ENCODE data around the gene SLC25A42. TPM values are rescaled to one million over a fixed set of nuclear protein-coding genes. Genes with fewer than 3 reads are reported as not detected.

The SLC25A42 gene
- total RNA-seq, 1 donor from 2014 or later: 12.7 TPM

- Histone ChIP-seq H3K4me3 (no peak overlapping the region), H3K27me3 (no peaks in the 10 kb centered on the region), H3K27ac (no peak overlapping the region), H3K4me1 (no peaks in the 10 kb centered on the region), H3K9me3 (no peaks in the 10 kb centered on the region), H3K36me3 (peaks cover 9% of the 10 kb centered on the region)
- intact Hi-C loops (cut with DNase I): no loop called here
- peak; percentile 57 for ATAC-seq
- TF ChIP-seq, protein P1, sequence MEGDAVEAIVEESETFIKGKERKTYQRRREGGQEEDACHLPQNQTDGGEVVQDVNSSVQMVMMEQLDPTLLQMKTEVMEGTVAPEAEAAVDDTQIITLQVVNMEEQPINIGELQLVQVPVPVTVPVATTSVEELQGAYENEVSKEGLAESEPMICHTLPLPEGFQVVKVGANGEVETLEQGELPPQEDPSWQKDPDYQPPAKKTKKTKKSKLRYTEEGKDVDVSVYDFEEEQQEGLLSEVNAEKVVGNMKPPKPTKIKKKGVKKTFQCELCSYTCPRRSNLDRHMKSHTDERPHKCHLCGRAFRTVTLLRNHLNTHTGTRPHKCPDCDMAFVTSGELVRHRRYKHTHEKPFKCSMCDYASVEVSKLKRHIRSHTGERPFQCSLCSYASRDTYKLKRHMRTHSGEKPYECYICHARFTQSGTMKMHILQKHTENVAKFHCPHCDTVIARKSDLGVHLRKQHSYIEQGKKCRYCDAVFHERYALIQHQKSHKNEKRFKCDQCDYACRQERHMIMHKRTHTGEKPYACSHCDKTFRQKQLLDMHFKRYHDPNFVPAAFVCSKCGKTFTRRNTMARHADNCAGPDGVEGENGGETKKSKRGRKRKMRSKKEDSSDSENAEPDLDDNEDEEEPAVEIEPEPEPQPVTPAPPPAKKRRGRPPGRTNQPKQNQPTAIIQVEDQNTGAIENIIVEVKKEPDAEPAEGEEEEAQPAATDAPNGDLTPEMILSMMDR (IDR thresholded peaks at IDR 0.05): no peak
- DNase-seq: no peak
Observed at GRCh38 chr19:19120308-19121231, 56.8 kb downstream of the SLC25A42 start.

DNA sequence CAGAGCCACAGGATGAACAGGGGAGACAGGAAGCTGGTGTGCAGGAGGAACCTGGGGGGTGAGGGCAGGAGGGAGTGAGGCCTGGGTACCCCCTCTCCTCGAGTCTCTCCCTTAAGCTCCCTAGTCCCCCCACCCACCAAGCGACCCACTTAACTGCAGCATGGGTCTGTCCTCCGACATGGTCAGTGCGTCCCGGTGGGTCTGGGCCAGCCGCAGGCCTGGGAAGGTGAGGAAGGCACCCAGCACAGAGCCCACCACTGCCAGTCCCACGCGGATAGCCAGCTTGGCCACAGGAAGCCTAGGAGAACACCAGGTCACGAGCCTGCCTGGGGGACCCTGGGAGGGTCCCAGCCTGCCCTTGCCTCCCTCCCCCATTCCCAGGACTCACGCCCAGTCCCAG is 57.6 kb downstream of the SLC25A42 start:
- ATAC-seq (no peak), DNase-seq (no peak)
- H3K4me1 ChIP-seq: no peaks in the 10 kb centered on the region
- H3K27ac ChIP-seq: no peak overlapping the region
- TF ChIP-seq, protein P1 (IDR thresholded peaks at IDR 0.05): no peak
- H3K9me3 ChIP-seq: no peaks in the 10 kb centered on the region
- H3K4me3 ChIP-seq: no peak overlapping the region
- H3K27me3 ChIP-seq: no peaks in the 10 kb centered on the region
- intact Hi-C loops (cut with DNase I): no loop called here
- peaks cover 9% of the 10 kb centered on the region for H3K36me3 ChIP-seq

- intact Hi-C loops (cut with DNase I): no loop called here
- Histone ChIP-seq H3K4me1 (no peaks in the 10 kb centered on the region), H3K9me3 (no peaks in the 10 kb centered on the region), H3K27ac (no peak overlapping the region), H3K36me3 (peaks cover 9% of the 10 kb centered on the region), H3K4me3 (no peak overlapping the region), H3K27me3 (no peaks in the 10 kb centered on the region)
- TF ChIP-seq, protein P1 (IDR thresholded peaks at IDR 0.05): no peak
- DNase-seq (no peak), ATAC-seq (no peak)
Observed at GRCh38 chr19:19122902-19123301, 59.1 kb downstream of the SLC25A42 start.

- no peaks in the 10 kb centered on the region for H3K4me1 ChIP-seq
- no peaks in the 10 kb centered on the region for H3K9me3 ChIP-seq
- peaks cover 9% of the 10 kb centered on the region for H3K36me3 ChIP-seq
- no peak overlapping the region for H3K4me3 ChIP-seq
- no peak for DNase-seq
- intact Hi-C loops (cut with DNase I): no loop called here
- TF ChIP-seq, protein P1 (IDR thresholded peaks at IDR 0.05): no peak
- ATAC-seq: no peak
- no peak overlapping the region for H3K27ac ChIP-seq
- H3K27me3 ChIP-seq: no peaks in the 10 kb centered on the region
Observed at GRCh38 chr19:19123386-19123785, 59.6 kb downstream of the SLC25A42 start.

- Histone ChIP-seq H3K27ac (no peak overlapping the region), H3K36me3 (peaks cover 2% of the 10 kb centered on the region), H3K4me3 (no peak overlapping the region), H3K27me3 (no peaks in the 10 kb centered on the region), H3K9me3 (no peaks in the 10 kb centered on the region), H3K4me1 (no peaks in the 10 kb centered on the region)
- intact Hi-C loops (cut with DNase I): no loop called here
- TF ChIP-seq, protein P1 (IDR thresholded peaks at IDR 0.05): no peak
- no peak for DNase-seq
- ATAC-seq: no peak
Observed at GRCh38 chr19:19126102-19126501, 62.3 kb downstream of the SLC25A42 start.
